GM21717 (cell line): ENCODE data around the gene UGT2B28.
"Not testable (repeated sequence)": the region's sequence is repeated elsewhere in the genome, so short reads cannot be mapped to it uniquely, and the experiment has no call there.

Experiments used
- ATAC-seq: cut with Tn5 transposase; IDR thresholded peaks from one replicate; pipeline ENCODE4 v1.9.1; 2021; ENCODE audit warnings: mild to moderate bottlenecking, moderate library complexity; ENCODE audit not compliant: unreplicated experiment

The UGT2B28 gene

GRCh38 chr4:69343114-69343513 lies 62.8 kb downstream of the UGT2B28 start:
- ATAC-seq: not testable (repeated sequence)

- not testable (repeated sequence) for ATAC-seq
These were observed 63.5 kb downstream of the UGT2B28 start for GRCh38 chr4:69343558-69344420.
